Effector memory CD4-positive, alpha-beta T cell (primary cell): ENCODE results near the gene OR4C15.

Source experiments
- DNase-seq, 3 donors: peaks; one replicate each; pipeline ENCODE4 v3.0.0-alpha.2; 2020
- H3K27ac ChIP-seq: 2 replicates; pipeline ENCODE4 v1.7.0; 2013; ENCODE audit warnings: mild to moderate bottlenecking, low read length, moderate library complexity; ENCODE audit not compliant: insufficient read depth, poor library complexity, severe bottlenecking
- H3K27me3 ChIP-seq: replicated peaks from 2 replicates; pipeline ENCODE4 v1.7.0; 2013; ENCODE audit warnings: mild to moderate bottlenecking, low read length; ENCODE audit not compliant: insufficient read depth, control insufficient read depth, poor library complexity, severe bottlenecking
- H3K36me3 ChIP-seq: 2 replicates; pipeline ENCODE4 v1.7.0; 2013; ENCODE audit warnings: mild to moderate bottlenecking, low read length, moderate library complexity; ENCODE audit not compliant: control insufficient read depth, insufficient read depth
- H3K4me1 ChIP-seq: 2 replicates; pipeline ENCODE4 v1.7.0; 2013; ENCODE audit warnings: low read length, mild to moderate bottlenecking; ENCODE audit not compliant: control insufficient read depth, insufficient read depth, poor library complexity, severe bottlenecking
- H3K4me3 ChIP-seq: 2 replicates; pipeline ENCODE4 v1.7.0; 2013; ENCODE audit warnings: low read length, low read depth, mild to moderate bottlenecking; ENCODE audit not compliant: insufficient read depth, poor library complexity, severe bottlenecking
- H3K9me3 ChIP-seq: 2 replicates; pipeline ENCODE4 v1.7.0; 2013; ENCODE audit warnings: mild to moderate bottlenecking, low read length, moderate library complexity; ENCODE audit not compliant: control insufficient read depth
- total RNA-seq, 3 donors: gene quantifications; one replicate each; lab custom pipeline; 2026; lab: John Stamatoyannopoulos, UW

OR4C15 gene
- 0 reads per million in 3 donors for total RNA-seq

DNA sequence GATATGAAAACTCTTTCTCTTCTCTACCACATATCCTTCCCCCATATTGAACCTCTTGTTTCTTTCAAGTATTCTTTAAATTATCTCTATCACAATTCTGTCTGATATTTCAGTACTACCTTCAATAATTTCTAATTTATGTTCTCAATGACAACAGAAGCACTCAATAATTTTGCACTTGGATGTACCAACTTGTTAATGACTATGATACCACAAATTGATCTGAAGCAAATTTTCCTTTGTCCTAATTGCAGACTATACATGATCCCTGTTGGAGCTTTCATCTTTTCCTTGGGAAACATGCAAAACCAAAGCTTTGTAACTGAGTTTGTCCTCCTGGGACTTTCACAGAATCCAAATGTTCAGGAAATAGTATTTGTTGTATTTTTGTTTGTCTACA, at the start of gene OR4C15:
Gene OR4C15, plus strand, starts transcription at position 301 of the 400 bp plus-strand sequence. Its CDS starts 0 bp downstream, at position 301.
- no peak for DNase-seq
- Histone ChIP-seq H3K27ac (no peak within 1 kb of the TSS), H3K36me3 (no peaks in the 10 kb centered on the region), H3K9me3 (no peaks in the 10 kb centered on the region), H3K27me3 (no peaks in the 10 kb centered on the region), H3K4me3 (no peak within 1 kb of the TSS), H3K4me1 (no peaks in the 10 kb centered on the region)

DNA sequence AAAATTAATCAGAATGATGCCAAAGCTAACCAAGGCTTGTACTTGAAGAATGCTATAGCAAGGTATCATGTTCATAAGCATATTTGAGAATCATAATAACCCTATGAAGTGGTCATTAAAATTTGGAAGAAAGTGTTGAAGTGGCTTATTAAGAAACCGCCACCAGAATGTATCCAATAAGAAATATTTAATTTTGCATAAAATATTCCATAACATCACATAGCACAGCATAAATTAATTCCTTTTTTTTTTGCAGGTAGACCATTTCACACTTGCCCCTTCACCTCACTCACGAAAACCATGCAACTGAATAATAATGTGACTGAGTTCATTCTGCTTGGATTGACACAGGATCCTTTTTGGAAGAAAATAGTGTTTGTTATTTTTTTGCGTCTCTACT, 17.6 kb downstream of the OR4C15 start, which contains the start of gene OR4C16:
Gene OR4C16, plus strand, starts transcription at position 301 of the 400 bp plus-strand sequence. Its CDS starts 0 bp downstream, at position 301.
- Histone ChIP-seq H3K4me3 (no peak within 1 kb of the TSS), H3K36me3 (no peaks in the 10 kb centered on the region), H3K9me3 (no peaks in the 10 kb centered on the region), H3K27ac (no peak within 1 kb of the TSS), H3K27me3 (no peaks in the 10 kb centered on the region), H3K4me1 (no peaks in the 10 kb centered on the region)
- no peak for DNase-seq

DNA sequence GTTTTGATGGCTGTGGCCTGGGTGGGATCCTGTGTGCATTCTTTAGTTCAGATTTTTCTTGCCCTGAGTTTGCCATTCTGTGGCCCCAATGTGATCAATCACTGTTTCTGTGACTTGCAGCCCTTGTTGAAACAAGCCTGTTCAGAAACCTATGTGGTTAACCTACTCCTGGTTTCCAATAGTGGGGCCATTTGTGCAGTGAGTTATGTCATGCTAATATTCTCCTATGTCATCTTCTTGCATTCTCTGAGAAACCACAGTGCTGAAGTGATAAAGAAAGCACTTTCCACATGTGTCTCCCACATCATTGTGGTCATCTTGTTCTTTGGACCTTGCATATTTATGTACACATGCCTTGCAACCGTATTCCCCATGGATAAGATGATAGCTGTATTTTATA, 18.3 kb downstream of the OR4C15 start:
- H3K4me1 ChIP-seq: no peaks in the 10 kb centered on the region

More for the DNA sequence above, 18.3 kb downstream of the OR4C15 start:
- DNase-seq: no peak
- no peaks in the 10 kb centered on the region for H3K9me3 ChIP-seq
- H3K27ac ChIP-seq: no peak overlapping the region
- H3K27me3 ChIP-seq: no peaks in the 10 kb centered on the region
- no peaks in the 10 kb centered on the region for H3K36me3 ChIP-seq
- H3K4me3 ChIP-seq: no peak overlapping the region
